Gastrocnemius medialis (tissue), 4 donors: ENCODE measurements around the gene SDF2L1.

ENCODE experiments used
- CTCF ChIP-seq, 5 experiments: fragments of 450-650 bp in 3 of 5; fragments of 200-600 bp in 2 of 5; sonication (generic) in 2 of 5; IDR thresholded peaks in 4 of 5; conservative IDR thresholded peaks in 1 of 5; 1 replicate in 4 of 5; 2 replicates in 1 of 5; pipeline ENCODE4 v1.5.1; 2016 to 2019; ENCODE audit warnings: antibody characterized with exemption in 5 of 5, mild to moderate bottlenecking in 3 of 5, moderate library complexity in 3 of 5
- POLR2A ChIP-seq, 2 donors: fragments of 450-650 bp; IDR thresholded peaks; one replicate each; pipeline ENCODE4 v1.6.1; 2017; ENCODE audit warnings: antibody characterized with exemption in 2 of 2, mild to moderate bottlenecking in 2 of 2, moderate library complexity in 2 of 2

DNA sequence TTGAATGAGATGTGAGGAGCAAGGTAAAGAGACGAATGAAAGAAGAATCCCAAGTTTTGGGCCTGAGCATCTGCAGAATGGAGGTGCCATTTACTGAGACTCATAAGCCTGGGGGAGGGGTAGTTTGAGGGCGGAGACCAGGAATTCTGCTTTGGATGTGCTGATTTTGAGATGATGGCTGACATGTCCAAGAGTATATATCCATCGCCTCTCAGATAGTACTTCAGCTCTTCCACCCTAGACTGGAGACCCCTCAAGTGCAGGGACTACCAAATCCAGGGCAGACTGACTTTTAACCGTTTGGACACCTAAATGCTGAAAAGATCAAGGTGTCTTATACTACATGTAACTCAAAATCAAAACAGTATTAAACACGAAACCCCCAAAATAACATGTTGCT, 1.3 kb upstream of the SDF2L1 start:
- no peak for TF ChIP-seq CTCF (IDR thresholded peaks at IDR 0.05 in 4 of 5, conservative IDR thresholded peaks at IDR 0.05 in 1 of 5)
- no peak for TF ChIP-seq POLR2A (IDR thresholded peaks at IDR 0.05)
